ENCODE results near the gene HOXD8. TPM values are rescaled to one million over a fixed set of nuclear protein-coding genes. Genes with fewer than 3 reads are reported as not detected.

Gene HOXD8
- total RNA-seq, 1 donor from 2014 or later = 1.7 TPM

- no peak for DNase-seq (ENCODE audit: low spot score)
These were observed 44.3 kb downstream of the HOXD8 start for GRCh38 chr2:176173567-176174381.

- DNase-seq (ENCODE audit: low spot score) = no peak
These were observed 44.9 kb downstream of the HOXD8 start for GRCh38 chr2:176174382-176174823.

- DNase-seq (ENCODE audit: low spot score) = no peak
These were observed 45.6 kb downstream of the HOXD8 start for GRCh38 chr2:176174824-176175708.

- no peak for DNase-seq (ENCODE audit: low spot score)
These were observed 46.5 kb downstream of the HOXD8 start for GRCh38 chr2:176175709-176176607.

- DNase-seq (ENCODE audit: low spot score) = no peak
These were observed 48.1 kb downstream of the HOXD8 start for GRCh38 chr2:176177580-176178037.

- DNase-seq (ENCODE audit: low spot score) = no peak
These were observed 48.7 kb downstream of the HOXD8 start for GRCh38 chr2:176178038-176178756.

- DNase-seq (ENCODE audit: low spot score) = no peak
These were observed 49.3 kb downstream of the HOXD8 start for GRCh38 chr2:176178757-176179295.

GRCh38 chr2:176181551-176181950 lies 52.0 kb downstream of the HOXD8 start:
- no peak for DNase-seq (ENCODE audit: low spot score)

Other genes starting within 250 kb of the HOXD8 start
- 25.5 TPM for gene LNPK, start 127.4 kb upstream of the HOXD8 start, total RNA-seq
- gene EVX2, start 45.7 kb upstream of the HOXD8 start, total RNA-seq = not detected
- not detected for gene HOXD13, start 37.0 kb upstream of the HOXD8 start, total RNA-seq
- not detected for gene HOXD12, start 29.9 kb upstream of the HOXD8 start, total RNA-seq
- not detected for gene HOXD11, start 22.4 kb upstream of the HOXD8 start, total RNA-seq
- gene HOXD10, start 12.9 kb upstream of the HOXD8 start, total RNA-seq = not detected
- gene HOXD9, start 7.0 kb upstream of the HOXD8 start, total RNA-seq = 0.66 TPM
- 1.0 TPM for gene HOXD4, start 21.8 kb downstream of the HOXD8 start, total RNA-seq
- 3.2 TPM for gene HOXD3, start 27.6 kb downstream of the HOXD8 start, total RNA-seq
- 0.40 TPM for gene HOXD1, start 59.0 kb downstream of the HOXD8 start, total RNA-seq
- 22.3 TPM for gene MTX2, start 139.7 kb downstream of the HOXD8 start, total RNA-seq